Measurements from ENCODE around the gene ITGB1. TPM values are rescaled to one million over a fixed set of nuclear protein-coding genes. Genes with fewer than 3 reads are reported as not detected.

ITGB1 gene
- total RNA-seq, 1 experiment from 2014 or later: 421 TPM

GRCh38 chr10:32930036-32930435 lies 28.0 kb downstream of the ITGB1 start:
- DNase-seq: no peak
- H3K27ac ChIP-seq: no peak overlapping the region
- no peak for TF ChIP-seq CTCF (conservative IDR thresholded peaks at IDR 0.05)
- H3K9me2 ChIP-seq (ENCODE audit: insufficient read depth): no peaks in the 10 kb centered on the region
- peaks cover 56% of the 10 kb centered on the region for H3K36me3 ChIP-seq (ENCODE audit: low read depth)
- no peak overlapping the region for H2AFZ ChIP-seq
- no TSS peak for BruUV-seq (replicated peaks)
- H3F3A ChIP-seq (ENCODE audit: insufficient read depth, low read depth): peaks cover 44% of the 10 kb centered on the region; the same call in 1 of the 2 replicates
- H4K20me1 ChIP-seq (ENCODE audit: insufficient read depth): peaks cover 31% of the 10 kb centered on the region
- H3K27me3 ChIP-seq (ENCODE audit: insufficient read depth, low read depth): no peaks in the 10 kb centered on the region
- H3K4me3 ChIP-seq: no peak overlapping the region
- no peaks in the 10 kb centered on the region for H3K9me3 ChIP-seq (ENCODE audit: insufficient read depth, low read depth)
- POLR2A ChIA-PET (ENCODE audit: unreplicated experiment): interaction anchor here (0.7 kb wide), 1 partner anchor 51 kb away, joined by 3 read pairs; no protein-coding TSS in a partner anchor
- intact Hi-C loops (cut with micrococcal nuclease; ENCODE audit: unreplicated experiment): no loop called here
- H3K79me2 ChIP-seq (ENCODE audit: low read depth): peaks cover 46% of the 10 kb centered on the region
- CTCF ChIA-PET: no interaction called here
- no peaks in the 10 kb centered on the region for H3K4me1 ChIP-seq (replicated peaks; ENCODE audit: insufficient read depth)
- H3K4me2 ChIP-seq: no peak overlapping the region

- Histone ChIP-seq H4K20me1 (ENCODE audit: insufficient read depth) (peaks cover 28% of the 10 kb centered on the region), H2AFZ (no peak overlapping the region), H3K4me1 (replicated peaks; ENCODE audit: insufficient read depth) (no peaks in the 10 kb centered on the region), H3K27ac (no peak overlapping the region), H3K79me2 (ENCODE audit: low read depth) (peaks cover 42% of the 10 kb centered on the region), H3K9me2 (ENCODE audit: insufficient read depth) (no peaks in the 10 kb centered on the region), H3K4me3 (no peak overlapping the region), H3K36me3 (ENCODE audit: low read depth) (peaks cover 52% of the 10 kb centered on the region), H3K27me3 (ENCODE audit: insufficient read depth, low read depth) (no peaks in the 10 kb centered on the region), H3F3A (ENCODE audit: insufficient read depth, low read depth) (peaks cover 40% of the 10 kb centered on the region; the same call in 1 of the 2 replicates), H3K4me2 (no peak overlapping the region), H3K9me3 (ENCODE audit: insufficient read depth, low read depth) (no peaks in the 10 kb centered on the region)
- TF ChIP-seq EZH2 (IDR thresholded peaks at IDR 0.05; ENCODE audit: low read depth) (no peak), CTCF (conservative IDR thresholded peaks at IDR 0.05) (no peak)
- ChIA-PET POLR2A (ENCODE audit: unreplicated experiment) (interaction anchor here (0.7 kb wide), 1 partner anchor 51 kb away, joined by 3 read pairs; no protein-coding TSS in a partner anchor), CTCF (no interaction called here)
- no TSS peak for BruUV-seq (replicated peaks)
- intact Hi-C loops (cut with micrococcal nuclease; ENCODE audit: unreplicated experiment): loop anchor here (2.0 kb wide), 1 partner anchor 31 kb away; no protein-coding TSS in a partner anchor
- DNase-seq: peak in 1 of 2 experiments; percentile 12
These were observed 28.4 kb downstream of the ITGB1 start for GRCh38 chr10:32929634-32930033.

GRCh38 chr10:32927750-32928149 lies 30.3 kb downstream of the ITGB1 start:
- no TSS peak for BruUV-seq (replicated peaks)
- H4K20me1 ChIP-seq (ENCODE audit: insufficient read depth): peaks cover 18% of the 10 kb centered on the region
- H3K36me3 ChIP-seq (ENCODE audit: low read depth): peaks cover 46% of the 10 kb centered on the region
- DNase-seq: no peak
- H3K79me2 ChIP-seq (ENCODE audit: low read depth): peaks cover 24% of the 10 kb centered on the region
- no peak overlapping the region for H3K4me3 ChIP-seq
- CTCF ChIA-PET: no interaction called here
- H3F3A ChIP-seq (ENCODE audit: insufficient read depth, low read depth): peaks cover 33% of the 10 kb centered on the region; the same call in 1 of the 2 replicates
- H3K27ac ChIP-seq: no peak overlapping the region
- no peaks in the 10 kb centered on the region for H3K9me3 ChIP-seq (ENCODE audit: insufficient read depth, low read depth)
- no peak overlapping the region for H3K4me2 ChIP-seq
- intact Hi-C loops (cut with micrococcal nuclease; ENCODE audit: unreplicated experiment): loop anchor here (2.0 kb wide), 1 partner anchor 29 kb away; no protein-coding TSS in a partner anchor
- H3K9me2 ChIP-seq (ENCODE audit: insufficient read depth): no peaks in the 10 kb centered on the region
- H3K27me3 ChIP-seq (ENCODE audit: insufficient read depth, low read depth): no peaks in the 10 kb centered on the region
- no peaks in the 10 kb centered on the region for H3K4me1 ChIP-seq (replicated peaks; ENCODE audit: insufficient read depth)
- TF ChIP-seq EZH2 (IDR thresholded peaks at IDR 0.05; ENCODE audit: low read depth) (no peak), CTCF (conservative IDR thresholded peaks at IDR 0.05) (no peak)
- no peak overlapping the region for H2AFZ ChIP-seq
- POLR2A ChIA-PET (ENCODE audit: unreplicated experiment): no interaction called here
